A673 (cell line): ENCODE data around the gene CARS1. TPM values are rescaled to one million over a fixed set of nuclear protein-coding genes. Genes with fewer than 3 reads are reported as not detected.

ENCODE experiments used
- BruUV-seq: library from RNA; stranded (reverse); fragments of 400-500 nt; replicated peaks from 2 replicates; lab custom pipeline; 2021; lab: Mats Ljungman, UMichigan
- CTCF ChIA-PET: fragments of 300-600 bp; sonication (Branson Sonifier 250); formaldehyde crosslinking; loops from one replicate; lab custom pipeline; 2022; ENCODE audit warnings: antibody characterized with exemption; lab: Charles Lee
- POLR2A ChIA-PET: fragments of 300-600 bp; sonication (Branson Sonifier 250); formaldehyde crosslinking; loops from one replicate; lab custom pipeline; 2022; ENCODE audit warnings: antibody characterized with exemption; ENCODE audit not compliant: low non-redundant PET; lab: Charles Lee
- DNase-seq: peaks from one replicate; pipeline ENCODE4 v3.0.0-alpha.2; 2015; ENCODE audit warnings: low spot score
- H3K27ac ChIP-seq: fragments of 200-600 bp; sonication (generic); 2 replicates; pipeline ENCODE4 v1.5.1; 2016; ENCODE audit warnings: mixed run types, low read depth, mild to moderate bottlenecking, mixed read lengths, antibody characterized with exemption, low read length; ENCODE audit not compliant: poor library complexity, severe bottlenecking
- H3K27me3 ChIP-seq: fragments of 200-600 bp; sonication (generic); replicated peaks from 2 replicates; pipeline ENCODE4 v1.6.1; 2017; ENCODE audit warnings: mixed run types, low read depth, mild to moderate bottlenecking, mixed read lengths, antibody characterized with exemption, low read length; ENCODE audit not compliant: insufficient read depth, poor library complexity
- H3K36me3 ChIP-seq: fragments of 200-600 bp; sonication (generic); 2 replicates; pipeline ENCODE4 v1.6.1; 2016; ENCODE audit warnings: mixed run types, mild to moderate bottlenecking, mixed read lengths, antibody characterized with exemption, low read length; ENCODE audit not compliant: insufficient read depth, poor library complexity, severe bottlenecking
- H3K4me1 ChIP-seq: fragments of 200-600 bp; sonication (generic); 2 replicates; pipeline ENCODE4 v1.6.1; 2017; ENCODE audit warnings: mixed run types, mild to moderate bottlenecking, mixed read lengths, antibody characterized with exemption, low read length; ENCODE audit not compliant: insufficient read depth, poor library complexity, severe bottlenecking
- H3K4me3 ChIP-seq: fragments of 200-600 bp; sonication (generic); 2 replicates; pipeline ENCODE4 v1.5.1; 2016; ENCODE audit warnings: low read depth, mixed run types, mild to moderate bottlenecking, mixed read lengths, low read length; ENCODE audit not compliant: poor library complexity, severe bottlenecking
- H3K9me3 ChIP-seq: fragments of 200-600 bp; sonication (generic); 2 replicates; pipeline ENCODE4 v1.6.1; 2016; ENCODE audit warnings: mixed run types, low read depth, mild to moderate bottlenecking, mixed read lengths, antibody characterized with exemption, low read length; ENCODE audit not compliant: poor library complexity, severe bottlenecking
- EZH2 ChIP-seq: fragments of 200-600 bp; sonication (generic); IDR thresholded peaks from 2 replicates; pipeline ENCODE4 v1.6.1; 2017; ENCODE audit warnings: borderline replicate concordance, low read depth, mild to moderate bottlenecking, mixed read lengths, antibody characterized with exemption, low read length; ENCODE audit not compliant: poor library complexity, severe bottlenecking
- intact Hi-C: fragments of 100-400 bp; cut with micrococcal nuclease; formaldehyde crosslinking; loops from one replicate; pipeline ENCODE4 v1.10.0; 2022; ENCODE audit not compliant: unreplicated experiment
- total RNA-seq: library from RNA; stranded (reverse); gene quantifications from 2 replicates; pipeline ENCODE4 v1.2.3, GENCODE V29; 2021
- TF ChIP-seq, protein P1 (sequence below): fragments of 300-800, 200-600 bp; sonication (generic); conservative IDR thresholded peaks from 2 replicates; pipeline ENCODE4 v1.5.1; 2017; ENCODE audit warnings: low read depth, mild to moderate bottlenecking, antibody characterized with exemption, low read length, moderate library complexity, mixed read lengths

The CARS1 gene
- total RNA-seq, 1 experiment from 2014 or later: 76.4 TPM

- Histone ChIP-seq H3K36me3 (peaks cover 54% of the 10 kb centered on the region), H3K4me3 (no peak overlapping the region), H3K4me1 (peaks cover 12% of the 10 kb centered on the region), H3K27me3 (no peaks in the 10 kb centered on the region), H3K9me3 (no peaks in the 10 kb centered on the region), H3K27ac (peak overlapping the region; percentile 61)
- POLR2A ChIA-PET: no interaction called here
- CTCF ChIA-PET: interaction anchor here (1.2 kb wide), 1 partner anchor 69 kb away, joined by 4 read pairs; no protein-coding TSS in a partner anchor
- intact Hi-C loops: no loop called here
- TF ChIP-seq, protein P1, sequence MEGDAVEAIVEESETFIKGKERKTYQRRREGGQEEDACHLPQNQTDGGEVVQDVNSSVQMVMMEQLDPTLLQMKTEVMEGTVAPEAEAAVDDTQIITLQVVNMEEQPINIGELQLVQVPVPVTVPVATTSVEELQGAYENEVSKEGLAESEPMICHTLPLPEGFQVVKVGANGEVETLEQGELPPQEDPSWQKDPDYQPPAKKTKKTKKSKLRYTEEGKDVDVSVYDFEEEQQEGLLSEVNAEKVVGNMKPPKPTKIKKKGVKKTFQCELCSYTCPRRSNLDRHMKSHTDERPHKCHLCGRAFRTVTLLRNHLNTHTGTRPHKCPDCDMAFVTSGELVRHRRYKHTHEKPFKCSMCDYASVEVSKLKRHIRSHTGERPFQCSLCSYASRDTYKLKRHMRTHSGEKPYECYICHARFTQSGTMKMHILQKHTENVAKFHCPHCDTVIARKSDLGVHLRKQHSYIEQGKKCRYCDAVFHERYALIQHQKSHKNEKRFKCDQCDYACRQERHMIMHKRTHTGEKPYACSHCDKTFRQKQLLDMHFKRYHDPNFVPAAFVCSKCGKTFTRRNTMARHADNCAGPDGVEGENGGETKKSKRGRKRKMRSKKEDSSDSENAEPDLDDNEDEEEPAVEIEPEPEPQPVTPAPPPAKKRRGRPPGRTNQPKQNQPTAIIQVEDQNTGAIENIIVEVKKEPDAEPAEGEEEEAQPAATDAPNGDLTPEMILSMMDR: no peak
- no peak for TF ChIP-seq EZH2
- DNase-seq: peak; percentile 94
- BruUV-seq: no TSS peak
These were observed 34.8 kb downstream of the CARS1 start for GRCh38 chr11:3022300-3022967.

GRCh38 chr11:3021125-3021524, 36.1 kb downstream of the CARS1 start:
- POLR2A ChIA-PET: no interaction called here
- CTCF ChIA-PET: interaction anchor here (0.6 kb wide), 2 partner anchors 26 to 29 kb away, joined by 4 to 5 read pairs; no protein-coding TSS in a partner anchor
- H3K4me3 ChIP-seq: no peak overlapping the region
- DNase-seq: peak; percentile 35
- H3K27me3 ChIP-seq: no peaks in the 10 kb centered on the region
- intact Hi-C loops: no loop called here
- H3K27ac ChIP-seq: no peak overlapping the region
- BruUV-seq: no TSS peak
- no peaks in the 10 kb centered on the region for H3K9me3 ChIP-seq
- no peak for TF ChIP-seq EZH2
- TF ChIP-seq, protein P1: peak; percentile 45
- H3K36me3 ChIP-seq: peaks cover 53% of the 10 kb centered on the region
- peaks cover 12% of the 10 kb centered on the region for H3K4me1 ChIP-seq

- POLR2A ChIA-PET: no interaction called here
- Histone ChIP-seq H3K27me3 (no peaks in the 10 kb centered on the region), H3K27ac (no peak overlapping the region), H3K4me3 (no peak overlapping the region), H3K36me3 (peaks cover 57% of the 10 kb centered on the region), H3K9me3 (no peaks in the 10 kb centered on the region), H3K4me1 (peaks cover 12% of the 10 kb centered on the region)
- TF ChIP-seq, protein P1: no peak
- TF ChIP-seq EZH2: no peak
- no TSS peak for BruUV-seq
- CTCF ChIA-PET: no interaction called here
- no peak for DNase-seq
- intact Hi-C loops: no loop called here
These were observed 37.2 kb downstream of the CARS1 start for GRCh38 chr11:3020011-3020410.
